GM21529 (cell line): Measurements from ENCODE around the gene SLC22A16.

Experiments
- ATAC-seq: cut with Tn5 transposase; IDR thresholded peaks from one replicate; pipeline ENCODE4 v1.9.1; 2021; ENCODE audit not compliant: unreplicated experiment

SLC22A16 gene

DNA sequence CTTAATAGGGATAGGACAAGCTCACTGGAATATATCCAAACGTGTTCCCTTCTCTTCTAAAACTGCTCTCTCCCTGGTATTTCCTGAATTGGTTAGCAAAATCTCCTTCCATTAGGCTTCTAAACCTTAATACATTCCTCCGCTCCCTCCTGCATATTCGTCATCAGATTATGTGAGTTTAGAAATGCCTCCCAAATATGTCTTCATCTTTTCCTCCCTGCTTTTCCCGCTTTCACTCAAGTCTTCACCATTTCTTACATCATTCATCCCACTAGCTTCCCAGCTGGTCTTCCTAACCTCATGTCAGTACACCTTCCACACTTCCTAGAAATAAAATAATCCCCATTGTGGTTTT is 26.9 kb downstream of the SLC22A16 start:
- ATAC-seq = no peak

DNA sequence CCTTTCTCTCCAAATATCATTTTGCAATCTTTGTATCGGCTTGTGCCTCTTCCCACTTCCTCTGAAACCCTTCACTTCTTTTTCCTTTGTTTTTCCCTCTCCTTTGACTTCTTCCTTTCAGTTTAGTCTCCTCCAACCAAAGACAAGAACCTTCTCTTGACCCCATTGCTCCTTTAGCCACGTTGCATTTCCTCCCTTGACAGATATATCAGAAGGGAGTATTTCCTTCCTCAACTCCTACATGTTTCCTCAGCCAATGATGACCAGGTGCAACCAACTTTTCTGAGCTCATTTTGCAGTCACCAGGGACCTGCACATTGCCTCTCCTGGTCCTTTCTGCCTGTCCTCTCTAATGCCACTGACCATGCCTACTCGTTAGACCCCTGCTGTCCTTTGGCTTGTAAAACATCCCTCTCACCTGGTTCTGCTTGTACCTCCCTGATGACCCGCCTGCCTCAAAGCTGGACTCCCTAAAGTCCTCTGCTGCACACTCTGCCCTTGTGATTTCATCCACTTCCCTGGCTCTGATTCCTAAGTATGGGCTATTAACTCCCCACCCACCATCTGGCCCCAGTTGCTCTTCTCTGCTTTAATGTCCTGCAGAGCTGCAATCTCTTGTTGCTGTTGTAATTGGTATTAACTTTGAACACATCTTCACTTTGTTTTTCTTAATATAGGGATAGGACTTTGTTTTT is 27.4 kb downstream of the SLC22A16 start:
- ATAC-seq = no peak

- no peak for ATAC-seq
Observed at GRCh38 chr6:110447761-110448160, 28.7 kb downstream of the SLC22A16 start.

GRCh38 chr6:110446405-110446804 is 30.0 kb downstream of the SLC22A16 start:
- no peak for ATAC-seq

- no peak for ATAC-seq
Observed at GRCh38 chr6:110440026-110440425, 36.4 kb downstream of the SLC22A16 start.

- ATAC-seq = no peak
Observed at GRCh38 chr6:110439356-110439755, 37.1 kb downstream of the SLC22A16 start.

DNA sequence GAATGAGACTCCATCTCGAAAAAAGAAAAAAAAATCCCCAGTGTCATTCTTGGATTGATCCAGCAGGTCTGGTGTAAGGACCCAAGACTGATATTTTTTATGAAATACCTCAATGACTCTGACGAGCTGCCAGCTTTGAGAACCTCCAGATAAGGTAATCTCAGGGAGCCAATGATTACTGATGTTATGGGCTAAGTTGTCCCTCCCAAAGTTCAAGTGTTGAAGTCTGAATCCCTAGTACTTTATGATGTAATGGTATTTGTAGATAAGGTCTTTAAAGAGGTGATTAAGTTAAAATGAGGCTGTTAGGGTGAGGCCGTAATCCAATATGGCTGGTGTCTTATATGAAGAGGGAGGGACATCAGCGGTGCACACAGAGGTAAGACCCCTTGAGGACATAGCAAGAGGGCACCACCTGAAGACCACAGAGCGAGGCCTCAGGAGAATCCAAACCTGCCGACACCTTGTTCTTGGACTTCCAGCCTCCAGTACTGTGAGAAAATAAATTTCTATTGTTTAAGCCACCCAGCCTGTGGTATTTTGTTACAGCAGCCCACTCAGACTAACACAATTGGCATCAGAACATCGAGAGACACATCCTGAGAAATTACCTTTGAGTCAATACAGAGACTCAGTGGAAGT is 41.3 kb downstream of the SLC22A16 start:
- ATAC-seq = no peak

DNA sequence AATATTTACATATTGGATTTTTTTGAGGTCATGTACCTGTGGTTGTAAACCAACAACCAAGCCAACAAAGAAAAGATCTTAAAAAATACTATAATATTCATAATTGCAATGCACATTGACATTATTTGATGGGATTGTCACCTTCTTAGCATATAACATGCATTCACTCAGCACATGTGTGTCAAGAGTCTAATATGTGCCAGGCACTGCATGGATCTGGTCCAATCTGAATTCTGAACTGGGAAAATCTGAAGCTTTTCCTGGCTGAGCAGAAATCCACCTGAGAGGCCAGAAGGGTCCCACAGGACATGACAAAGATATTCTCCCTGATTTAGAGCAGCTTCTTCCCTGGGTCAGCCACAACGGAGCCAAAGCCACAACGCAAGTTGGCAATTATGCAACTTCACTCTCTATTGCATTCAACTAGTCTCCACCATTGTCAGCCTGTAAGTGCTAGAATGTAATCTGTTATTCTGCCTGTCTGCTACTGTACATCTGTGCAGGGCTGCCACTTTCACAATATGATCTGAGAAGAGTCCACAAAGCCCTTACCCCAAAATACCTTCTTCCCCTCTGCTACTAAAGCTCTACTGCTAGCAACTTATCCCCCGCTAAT is 44.0 kb downstream of the SLC22A16 start:
- ATAC-seq = no peak

DNA sequence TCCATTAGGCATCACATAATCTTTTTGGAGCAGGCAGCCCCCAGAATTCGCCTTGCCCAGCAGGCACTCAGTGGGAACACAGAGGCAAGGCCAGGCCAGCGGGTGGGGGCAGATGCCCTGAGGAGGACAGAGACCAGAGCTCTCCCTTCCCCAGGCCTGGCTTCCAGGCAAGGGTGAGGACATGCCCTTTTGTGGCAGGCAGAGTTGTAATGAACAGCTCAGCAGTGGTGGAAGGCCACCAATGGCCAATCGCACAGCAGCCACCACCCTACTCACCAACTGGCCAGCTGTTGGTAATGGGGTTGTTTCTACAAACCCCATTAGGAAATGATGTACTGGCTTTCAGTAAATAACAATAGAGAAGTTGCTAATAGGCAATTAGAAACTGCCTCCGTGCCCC is 45.7 kb downstream of the SLC22A16 start:
- ATAC-seq = no peak

- no peak for ATAC-seq
Observed at GRCh38 chr6:110430236-110430635, 46.2 kb downstream of the SLC22A16 start.

- no peak for ATAC-seq
Observed at GRCh38 chr6:110428153-110428552, 48.3 kb downstream of the SLC22A16 start.

- ATAC-seq = no peak
Observed at GRCh38 chr6:110425816-110426215, 50.6 kb downstream of the SLC22A16 start.

DNA sequence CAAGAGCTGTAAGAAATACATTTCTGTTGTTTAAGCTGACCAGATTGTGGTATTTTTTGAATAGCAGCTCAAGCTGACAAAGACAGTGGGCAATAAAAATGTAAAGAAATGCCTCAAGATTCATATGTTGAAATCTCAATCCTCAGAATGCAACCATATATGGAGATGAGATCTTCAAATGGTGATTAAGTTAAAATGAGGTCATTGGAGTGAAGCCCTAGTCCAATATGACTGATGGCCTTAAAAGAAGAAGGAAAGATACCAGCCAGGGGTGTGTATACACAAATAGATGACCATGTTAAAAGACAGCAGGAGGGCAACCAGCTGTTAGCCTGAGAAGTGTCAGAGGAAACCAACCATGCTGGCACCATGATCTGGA is 54.0 kb downstream of the SLC22A16 start:
- no peak for ATAC-seq

- ATAC-seq = no peak
Observed at GRCh38 chr6:110421749-110422443, 54.5 kb downstream of the SLC22A16 start.

DNA sequence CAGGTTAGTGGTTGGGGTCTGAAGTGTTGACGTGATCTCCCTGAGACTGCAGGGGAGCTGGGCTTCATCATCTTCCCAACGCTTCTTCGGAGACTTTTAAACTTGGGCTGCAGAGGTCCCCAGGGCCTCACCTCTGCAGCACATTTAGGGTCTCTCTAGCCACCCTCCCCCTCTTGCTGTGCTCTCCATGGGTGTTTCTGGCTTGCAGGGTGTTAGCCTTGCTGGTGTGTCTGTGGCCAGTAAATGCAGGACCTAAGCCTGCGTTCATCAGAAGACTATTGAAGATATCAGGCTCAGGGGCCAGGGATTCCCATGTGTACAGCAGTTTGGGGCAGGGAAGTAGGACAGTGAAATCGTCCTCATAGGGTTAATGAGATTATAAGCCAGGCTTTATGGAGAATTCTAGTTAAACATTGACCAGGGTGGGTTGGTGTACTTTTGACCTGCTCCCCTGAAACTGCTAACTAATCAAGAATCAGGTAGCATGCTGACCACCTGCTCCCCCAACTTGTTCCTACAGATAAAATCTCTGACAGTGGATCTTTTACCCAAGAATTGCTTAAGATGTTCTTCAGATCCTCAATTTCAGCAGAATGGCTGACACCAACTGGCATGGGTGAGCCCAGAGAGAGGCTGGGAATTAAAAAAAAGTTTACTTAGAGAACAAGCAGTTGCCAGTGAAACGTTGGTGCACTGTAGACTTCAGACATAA is 57.2 kb downstream of the SLC22A16 start:
- ATAC-seq = no peak

GRCh38 chr6:110418594-110418993 is 57.8 kb downstream of the SLC22A16 start:
- no peak for ATAC-seq

- ATAC-seq = no peak
Observed at GRCh38 chr6:110415086-110415916, 61.1 kb downstream of the SLC22A16 start, which contains the start of gene DDO. TSS of gene DDO (minus strand) at chr6:110415575. CDS start at chr6:110413462, 2,113 bp downstream.

DNA sequence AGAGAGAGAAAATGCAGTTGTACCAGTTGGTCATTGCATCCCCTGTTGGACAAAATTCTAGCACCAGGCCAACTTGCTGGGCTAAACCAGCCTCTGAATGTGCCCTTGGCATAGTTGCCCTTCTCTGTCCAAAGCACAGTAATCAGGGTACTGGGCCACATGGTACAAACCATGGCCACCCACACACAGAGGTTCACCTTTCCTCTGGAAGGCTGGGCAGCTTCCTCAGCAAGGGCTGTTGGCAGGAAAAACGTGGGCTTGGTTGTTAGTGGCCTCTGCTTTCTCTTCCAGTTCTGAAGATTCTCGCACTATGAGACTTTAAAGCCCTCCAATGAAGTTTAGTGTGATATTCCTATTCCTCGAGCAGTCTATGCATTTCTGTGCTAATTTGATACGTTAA is 61.7 kb downstream of the SLC22A16 start:
- ATAC-seq = no peak

GRCh38 chr6:110412360-110412759 is 64.1 kb downstream of the SLC22A16 start:
- no peak for ATAC-seq

DNA sequence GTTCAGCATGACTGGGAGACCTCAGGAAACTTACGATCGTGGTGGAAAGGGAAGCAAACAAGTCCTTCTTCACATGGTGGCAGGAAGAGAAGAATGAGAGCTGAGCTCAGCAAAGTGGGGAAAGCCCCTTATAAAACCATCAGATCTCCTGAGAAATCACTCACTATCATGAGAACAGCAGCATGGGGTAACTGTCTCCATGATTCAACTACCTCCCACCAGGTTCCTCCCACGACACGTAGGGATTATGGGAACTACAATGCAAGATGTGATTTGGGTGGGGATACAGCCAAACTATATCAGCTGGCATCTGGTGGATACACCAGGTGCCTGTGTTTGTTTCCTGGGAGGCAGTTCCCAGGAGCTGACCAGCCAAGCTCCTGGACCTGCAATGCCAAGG is 65.9 kb downstream of the SLC22A16 start:
- ATAC-seq = no peak
